Cardiac septum (tissue), 1 donor: ENCODE results near the gene MAPKAPK2. TPM values are rescaled to one million over a fixed set of nuclear protein-coding genes. Genes with fewer than 3 reads are reported as not detected.

Source experiments
- DNase-seq: peaks from one replicate; pipeline ENCODE4 v3.0.0-alpha.2; 2020; ENCODE audit warnings: low spot score
- intact Hi-C: fragments of 100-400 bp; cut with DNase I; formaldehyde crosslinking; loops from one replicate; pipeline ENCODE4 v1.14.0; 2022
- total RNA-seq: library from RNA; stranded (reverse); fragmentation: NEBNext Ultra II Directional; extraction: Animal tissue kit (Norgen Biotek cat#: 25700); gene quantifications from one replicate; pipeline ENCODE4 v1.2.1, GENCODE V29; 2021
- donor health status: DM: no; HTN: no; CAD: no.

The MAPKAPK2 gene
- total RNA-seq, 1 donor from 2014 or later, result 242 TPM

GRCh38 chr1:206732992-206733391, 48.3 kb downstream of the MAPKAPK2 start:
- no peak for DNase-seq
- intact Hi-C loops, result no loop called here

- intact Hi-C loops, result no loop called here
- DNase-seq, result peak; percentile 71
These were observed 49.9 kb downstream of the MAPKAPK2 start for GRCh38 chr1:206734499-206735142.

GRCh38 chr1:206735553-206736031, 50.9 kb downstream of the MAPKAPK2 start:
- intact Hi-C loops, result no loop called here
- peak; percentile 35 for DNase-seq

GRCh38 chr1:206736878-206737728, 52.4 kb downstream of the MAPKAPK2 start:
- peak; percentile 54 for DNase-seq
- intact Hi-C loops, result no loop called here

- intact Hi-C loops, result no loop called here
- no peak for DNase-seq
These were observed 53.1 kb downstream of the MAPKAPK2 start for GRCh38 chr1:206737729-206738201.

GRCh38 chr1:206738370-206739366, 54.0 kb downstream of the MAPKAPK2 start:
- intact Hi-C loops, result no loop called here
- DNase-seq, result no peak

- intact Hi-C loops, result no loop called here
- no peak for DNase-seq
These were observed 54.8 kb downstream of the MAPKAPK2 start for GRCh38 chr1:206739411-206740076.

GRCh38 chr1:206741142-206741701, 56.5 kb downstream of the MAPKAPK2 start:
- intact Hi-C loops, result no loop called here
- no peak for DNase-seq

GRCh38 chr1:206742719-206743383, 58.1 kb downstream of the MAPKAPK2 start:
- intact Hi-C loops, result no loop called here

GRCh38 chr1:206744683-206745082, 60.0 kb downstream of the MAPKAPK2 start:
- intact Hi-C loops, result no loop called here
- no peak for DNase-seq

More at GRCh38 chr1:206742719-206743383, 58.1 kb downstream of the MAPKAPK2 start:
- DNase-seq, result no peak

- intact Hi-C loops, result no loop called here
- DNase-seq, result no peak
These were observed 60.6 kb downstream of the MAPKAPK2 start for GRCh38 chr1:206745301-206745700.

GRCh38 chr1:206748348-206749030, 63.8 kb downstream of the MAPKAPK2 start:
- intact Hi-C loops, result no loop called here
- no peak for DNase-seq

- DNase-seq, result no peak
These were observed 67.2 kb downstream of the MAPKAPK2 start for GRCh38 chr1:206751891-206752290.

GRCh38 chr1:206752481-206752880, 67.8 kb downstream of the MAPKAPK2 start:
- DNase-seq, result no peak

More at GRCh38 chr1:206751891-206752290, 67.2 kb downstream of the MAPKAPK2 start:
- intact Hi-C loops, result no loop called here

GRCh38 chr1:206753141-206753540, 68.4 kb downstream of the MAPKAPK2 start:
- intact Hi-C loops, result no loop called here
- no peak for DNase-seq

More at GRCh38 chr1:206752481-206752880, 67.8 kb downstream of the MAPKAPK2 start:
- intact Hi-C loops, result no loop called here

GRCh38 chr1:206754011-206754410, 69.3 kb downstream of the MAPKAPK2 start:
- DNase-seq, result no peak
- intact Hi-C loops, result no loop called here

GRCh38 chr1:206757524-206758266, 73.0 kb downstream of the MAPKAPK2 start:
- no peak for DNase-seq
- intact Hi-C loops, result no loop called here
